NCI-H1436 (cell line): ENCODE measurements around the gene PKP3.

ENCODE experiments used
- DNase-seq: peaks from one replicate; lab custom pipeline; 2025; lab: John Stamatoyannopoulos, UW

Gene PKP3

DNA sequence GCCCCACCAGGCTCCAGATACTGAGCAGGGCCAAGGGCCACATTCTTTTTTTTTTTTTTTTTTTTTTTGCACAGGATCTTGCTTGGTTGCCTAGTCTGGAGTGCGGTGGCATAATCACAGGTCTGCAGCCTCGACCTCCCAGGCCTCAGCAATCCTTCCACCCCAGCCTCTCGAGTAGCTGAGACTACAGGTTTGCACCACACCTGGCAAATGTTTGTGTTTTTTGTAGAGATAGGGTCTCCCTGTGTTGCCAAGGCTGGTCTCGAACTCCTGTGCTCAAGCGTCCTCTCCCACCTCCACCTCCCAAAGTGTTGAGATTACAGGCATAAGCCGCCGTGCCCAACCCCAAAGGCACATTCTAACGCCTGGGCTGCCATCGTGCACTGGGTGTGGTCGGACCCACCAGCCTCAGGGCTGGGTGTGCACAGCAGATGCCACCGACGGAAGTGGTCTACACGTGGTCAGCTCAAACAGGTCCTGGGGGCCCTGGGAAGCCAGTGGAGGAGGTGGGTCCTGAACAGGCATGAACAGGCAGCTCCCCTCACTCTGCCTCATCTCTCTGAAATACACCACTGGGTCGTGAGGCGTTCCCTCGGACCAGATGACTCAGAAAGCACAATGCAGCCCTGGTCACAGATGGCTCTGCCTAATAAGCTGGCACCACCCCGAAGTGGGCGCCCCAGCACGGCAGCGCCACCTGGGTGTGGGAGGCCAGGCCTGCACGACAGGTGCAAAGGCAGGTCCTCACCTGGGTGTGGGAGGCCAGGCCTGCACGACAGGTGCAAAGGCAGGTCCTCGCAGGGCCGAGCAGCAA lies 29.9 kb upstream of the PKP3 start:
- peak; percentile 79 for DNase-seq

DNA sequence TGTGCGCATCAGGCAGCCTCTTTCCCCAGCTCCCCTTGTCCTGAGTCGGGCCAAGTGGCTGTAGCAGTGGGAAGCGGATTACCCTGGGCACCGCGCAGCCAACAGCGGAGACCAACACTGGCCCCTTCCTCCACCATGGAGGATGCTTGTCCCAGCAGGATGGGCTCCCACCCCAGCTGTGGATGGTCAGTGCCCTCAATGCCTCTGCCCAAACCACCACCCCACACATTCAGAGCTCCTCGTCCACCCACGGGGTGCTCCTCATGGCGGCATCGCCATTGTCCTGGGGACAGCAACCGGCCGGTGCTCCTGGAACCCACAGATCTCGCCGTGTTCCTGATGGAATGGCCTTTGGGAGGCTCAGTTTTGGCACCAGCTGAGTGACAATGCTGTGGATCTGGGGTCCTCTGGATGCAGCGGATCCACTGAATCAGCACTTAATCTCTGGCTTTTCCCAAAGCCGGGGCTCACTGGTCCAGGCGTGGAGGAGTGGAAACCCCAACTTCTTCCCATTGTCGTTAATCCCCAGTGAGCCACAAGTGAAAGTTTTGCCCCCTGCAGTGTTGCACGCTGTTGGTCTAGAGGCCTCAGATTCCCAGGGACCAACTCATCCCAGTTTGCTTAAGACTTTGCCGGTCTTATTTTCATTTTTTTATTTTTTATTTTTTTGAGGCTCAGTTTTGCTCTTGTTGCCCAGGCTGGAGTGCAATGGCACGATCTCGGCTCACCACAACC lies 28.9 kb upstream of the PKP3 start:
- no peak for DNase-seq

DNA sequence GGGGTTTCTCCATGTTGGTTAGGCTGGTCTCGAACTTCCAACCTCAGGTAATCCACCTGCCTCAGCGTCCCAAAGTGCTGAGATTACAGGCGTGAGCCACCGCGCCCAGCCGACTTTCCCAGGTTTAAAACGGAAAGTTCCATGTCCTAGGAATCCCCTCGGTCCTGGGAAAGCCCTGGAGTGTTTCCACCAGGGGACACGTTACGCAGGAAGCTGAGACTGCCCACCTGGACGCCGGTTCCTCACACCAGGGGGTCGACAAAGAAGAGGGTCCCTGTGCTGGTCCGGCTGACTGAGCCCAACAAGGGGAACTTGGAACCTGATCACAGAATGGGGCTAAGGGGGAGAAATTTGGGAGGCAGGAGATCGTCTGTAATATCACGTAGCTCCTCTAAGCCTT lies 28.2 kb upstream of the PKP3 start:
- no peak for DNase-seq

DNA sequence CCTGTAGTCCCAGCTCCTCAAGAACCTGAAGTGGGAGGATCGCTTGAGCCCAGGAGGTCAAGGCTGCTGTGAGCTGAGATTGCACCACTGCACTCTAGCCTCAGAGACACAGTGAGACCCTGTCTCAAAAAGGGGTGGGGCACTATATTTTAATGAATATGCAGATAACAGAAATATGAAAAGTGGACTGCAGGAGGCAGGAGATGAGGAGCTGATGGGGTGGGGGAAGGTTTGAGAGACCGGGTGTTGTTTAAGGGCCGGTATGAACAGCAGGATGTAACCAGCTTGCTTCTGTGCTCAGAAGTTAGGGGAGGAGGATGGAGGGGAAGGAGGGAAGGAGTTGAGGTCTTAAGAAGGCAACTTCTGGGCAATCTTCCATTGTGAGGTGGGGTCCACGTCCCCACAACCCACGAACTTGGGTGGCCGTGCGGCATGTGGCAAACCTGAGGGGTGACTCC lies 26.0 kb upstream of the PKP3 start:
- no peak for DNase-seq

GRCh38 chr11:368414-369335 lies 25.3 kb upstream of the PKP3 start:
- DNase-seq, result no peak

- DNase-seq, result peak; percentile 34
These were observed 24.5 kb upstream of the PKP3 start, which contains the start of gene B4GALNT4 for GRCh38 chr11:369336-370018. Gene B4GALNT4 (plus strand): TSS chr11:369499. CDS start chr11:369804, 305 bp downstream.

DNA sequence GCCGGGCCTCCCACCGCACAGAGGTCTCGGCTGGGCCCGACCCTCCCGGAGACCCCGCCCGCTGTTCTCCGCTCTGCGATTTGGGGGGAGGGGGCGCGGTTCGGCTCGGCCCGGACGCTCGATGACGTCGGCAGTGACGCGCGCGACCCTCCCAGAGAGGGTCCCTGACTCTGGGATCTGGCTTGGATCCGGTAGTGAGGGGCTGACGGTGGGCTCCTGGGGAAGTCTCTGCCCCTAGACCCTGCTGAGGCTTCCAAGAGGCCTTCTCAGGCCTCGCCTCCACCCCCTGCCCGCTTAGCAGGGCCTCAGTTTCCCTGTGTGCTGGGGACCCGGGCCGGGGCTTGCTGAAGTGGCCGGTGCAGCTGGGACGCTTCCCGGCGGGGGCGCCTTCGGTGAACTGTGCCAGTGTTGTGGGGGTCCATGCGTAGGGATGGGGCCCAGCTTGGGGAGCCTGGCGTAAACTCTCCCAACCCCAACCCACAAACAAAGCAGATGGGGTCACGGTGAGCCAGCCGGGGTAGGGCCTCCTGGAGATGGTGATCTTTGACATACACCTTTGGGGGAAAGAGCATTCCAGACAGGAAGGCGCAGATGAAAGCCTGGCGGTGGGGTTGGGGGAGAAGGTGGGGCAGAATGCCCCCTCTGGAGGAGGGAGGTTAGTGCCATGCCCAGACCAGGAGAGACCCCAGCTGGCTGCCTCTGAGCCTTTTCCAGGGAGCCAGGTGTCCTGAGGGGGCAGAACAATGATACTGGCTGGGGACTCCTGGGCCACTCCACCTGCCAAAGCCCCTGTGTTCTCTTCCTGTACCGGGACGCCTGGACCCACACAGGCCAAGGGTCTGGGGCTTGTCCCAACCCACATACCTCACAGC lies 23.7 kb upstream of the PKP3 start:
- no peak for DNase-seq

DNA sequence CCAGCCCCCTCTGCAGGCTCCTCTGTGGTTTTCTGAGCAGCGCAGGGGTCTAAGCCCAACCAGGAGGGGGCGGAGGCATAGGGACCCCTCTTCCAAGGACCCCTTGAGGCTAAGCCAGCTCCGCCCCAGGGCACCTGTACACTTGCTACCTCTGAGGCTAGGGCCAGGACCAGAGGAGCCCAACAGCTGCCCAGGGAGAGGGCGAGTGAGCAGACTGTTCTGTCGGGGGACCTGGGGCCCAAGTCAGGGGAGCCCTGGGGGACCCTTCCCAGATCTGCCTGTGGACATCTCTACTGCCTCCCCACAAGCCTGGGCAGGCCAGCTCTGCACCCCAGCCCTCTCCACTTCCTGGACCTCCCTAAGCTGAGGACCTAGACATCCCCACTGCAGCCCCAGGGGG lies 23.0 kb upstream of the PKP3 start:
- no peak for DNase-seq

- no peak for DNase-seq
These were observed 22.1 kb upstream of the PKP3 start for GRCh38 chr11:371716-372590.

GRCh38 chr11:372809-373715 lies 20.9 kb upstream of the PKP3 start:
- DNase-seq, result no peak

GRCh38 chr11:373716-374551 lies 20.1 kb upstream of the PKP3 start:
- DNase-seq, result no peak

- DNase-seq, result no peak
These were observed 18.7 kb upstream of the PKP3 start for GRCh38 chr11:375065-376025.

DNA sequence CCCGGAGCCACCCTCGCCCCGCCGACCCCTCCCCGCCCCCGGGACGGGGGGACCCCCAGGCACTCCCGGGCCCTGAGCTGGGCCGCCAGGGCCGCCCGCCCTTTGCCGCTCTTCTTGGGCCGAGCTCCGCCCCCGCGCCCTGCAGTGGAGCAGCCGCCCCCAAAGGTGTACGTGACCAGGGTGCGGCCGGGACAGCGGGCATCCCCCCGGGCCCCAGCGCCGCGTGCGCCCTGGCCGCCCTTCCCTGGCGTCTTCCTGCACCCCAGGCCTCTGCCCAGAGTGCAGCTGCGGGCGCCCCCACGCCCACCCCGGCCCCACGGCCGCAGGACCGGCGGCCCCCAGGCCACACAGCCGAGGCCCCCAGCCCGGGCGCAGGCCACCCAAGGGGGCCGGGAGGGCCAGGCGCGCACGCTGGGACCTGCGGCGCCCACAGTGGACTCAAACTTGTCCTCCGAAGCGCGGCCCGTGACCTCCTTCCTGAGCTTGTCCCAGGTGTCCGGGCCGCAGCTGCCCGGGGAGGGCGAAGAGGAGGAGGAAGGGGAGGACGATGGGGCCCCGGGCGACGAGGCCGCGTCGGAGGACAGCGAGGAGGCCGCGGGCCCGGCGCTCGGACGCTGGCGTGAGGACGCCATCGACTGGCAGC lies 17.4 kb upstream of the PKP3 start:
- no peak for DNase-seq

GRCh38 chr11:377174-377865 lies 16.7 kb upstream of the PKP3 start:
- no peak for DNase-seq

GRCh38 chr11:377883-378500 lies 16.0 kb upstream of the PKP3 start:
- no peak for DNase-seq
